Astrocyte (in vitro differentiated cells and primary cell): Measurements from ENCODE around the gene PAK4.

Source experiments
- CTCF ChIP-seq: IDR thresholded peaks from 2 replicates; pipeline ENCODE4 v1.5.1; 2011; ENCODE audit warnings: low read depth, mild to moderate bottlenecking, inconsistent platforms, low read length, moderate library complexity; ENCODE audit not compliant: insufficient read depth
- EZH2 ChIP-seq: IDR thresholded peaks from 2 replicates; pipeline ENCODE4 v1.6.1; 2012; ENCODE audit warnings: mild to moderate bottlenecking, low read length, inconsistent platforms; ENCODE audit not compliant: insufficient read depth

GRCh38 chr19:39148939-39149529 is 23.4 kb downstream of the PAK4 start:
- TF ChIP-seq EZH2: no peak
- no peak for TF ChIP-seq CTCF
